Natural killer cell (primary cell): ENCODE results near the gene NID1. TPM values are rescaled to one million over a fixed set of nuclear protein-coding genes. Genes with fewer than 3 reads are reported as not detected.

Experiments
- ATAC-seq, 3 donors: fragments of 150-1000 bp in 2 of 3; fragments of 200-7000 bp in 1 of 3; cut with Tn5 transposase; 1 replicate in 1 of 3; 2 replicates in 2 of 3; pipeline ENCODE4 v1.10.0; 2021; ENCODE audit warnings: mild to moderate bottlenecking in 2 of 3, moderate library complexity in 2 of 3
- DNase-seq, 2 donors: peaks; one replicate each; pipeline versions ENCODE4 v3.0.0 to v3.0.0-alpha.2; 2013 to 2021; ENCODE audit warnings: mixed read lengths in 1 of 2
- H3K27ac ChIP-seq: one replicate; pipeline ENCODE4 v1.5.1; 2013; ENCODE audit warnings: mild to moderate bottlenecking, low read length
- H3K27me3 ChIP-seq: one replicate; pipeline ENCODE4 v1.6.1; 2013; ENCODE audit warnings: low read length; ENCODE audit not compliant: control insufficient read depth, insufficient read depth
- H3K36me3 ChIP-seq: one replicate; pipeline ENCODE4 v1.6.1; 2013; ENCODE audit warnings: low read length; ENCODE audit not compliant: control insufficient read depth, insufficient read depth
- H3K4me1 ChIP-seq: one replicate; pipeline ENCODE4 v1.6.1; 2013; ENCODE audit warnings: low read length; ENCODE audit not compliant: control insufficient read depth, insufficient read depth
- H3K4me3 ChIP-seq: one replicate; pipeline ENCODE4 v1.5.1; 2013; ENCODE audit warnings: low read length
- H3K9me3 ChIP-seq: one replicate; pipeline ENCODE4 v1.6.1; 2013; ENCODE audit warnings: low read length; ENCODE audit not compliant: control insufficient read depth, insufficient read depth
- H3K27ac Mint-ChIP-seq, 2 donors: one replicate each; pipeline ENCODE4 v1.8.0; 2022; ENCODE audit warnings: mild to moderate bottlenecking in 2 of 2, mixed read lengths in 2 of 2, moderate library complexity in 1 of 2
- H3K27me3 Mint-ChIP-seq, 2 donors: one replicate each; pipeline ENCODE4 v1.8.0; 2022; ENCODE audit warnings: low read depth in 2 of 2, mixed read lengths in 2 of 2
- H3K36me3 Mint-ChIP-seq: one replicate; pipeline ENCODE4 v1.8.0; 2022; ENCODE audit warnings: mixed read lengths
- H3K4me1 Mint-ChIP-seq, 2 donors: one replicate each; pipeline ENCODE4 v1.8.0; 2022; ENCODE audit warnings: mixed read lengths in 2 of 2
- H3K4me3 Mint-ChIP-seq: one replicate; pipeline ENCODE4 v1.8.0; 2022; ENCODE audit warnings: mild to moderate bottlenecking, moderate library complexity, mixed read lengths
- H3K9me3 Mint-ChIP-seq, 2 donors: one replicate each; pipeline ENCODE4 v1.8.0; 2022; ENCODE audit warnings: mixed read lengths in 2 of 2
- WGBS: methylation state at CpG from one replicate; pipeline ENCODE4 v1.1.7; 2013; ENCODE audit warnings: missing lambda C conversion rate; ENCODE audit not compliant: insufficient coverage; 5-methylcytosine and 5-hydroxymethylcytosine counted together
- intact Hi-C: fragments of 100-400 bp; cut with micrococcal nuclease; formaldehyde crosslinking; loops from one replicate; pipeline ENCODE4 v1.14.2; 2022
- total RNA-seq, 4 donors: library from RNA; stranded (reverse); fragments of 120-200 nt in 1 of 4; gene quantifications; one replicate each; pipeline versions ENCODE4 v1.2.3 to v1.2.4, GENCODE V29; 2013 to 2022
- TF ChIP-seq, protein P1 (sequence below): fragments of 200-600 bp; IDR thresholded peaks from one replicate; pipeline ENCODE4 v1.8.0; 2022; ENCODE audit warnings: antibody characterized with exemption

NID1 gene
- total RNA-seq, 3 donors from 2014 or later (not counting 1 experiment from before 2014, with no cell fraction given) = 0.32 to 0.92 (median 0.85) TPM

DNA sequence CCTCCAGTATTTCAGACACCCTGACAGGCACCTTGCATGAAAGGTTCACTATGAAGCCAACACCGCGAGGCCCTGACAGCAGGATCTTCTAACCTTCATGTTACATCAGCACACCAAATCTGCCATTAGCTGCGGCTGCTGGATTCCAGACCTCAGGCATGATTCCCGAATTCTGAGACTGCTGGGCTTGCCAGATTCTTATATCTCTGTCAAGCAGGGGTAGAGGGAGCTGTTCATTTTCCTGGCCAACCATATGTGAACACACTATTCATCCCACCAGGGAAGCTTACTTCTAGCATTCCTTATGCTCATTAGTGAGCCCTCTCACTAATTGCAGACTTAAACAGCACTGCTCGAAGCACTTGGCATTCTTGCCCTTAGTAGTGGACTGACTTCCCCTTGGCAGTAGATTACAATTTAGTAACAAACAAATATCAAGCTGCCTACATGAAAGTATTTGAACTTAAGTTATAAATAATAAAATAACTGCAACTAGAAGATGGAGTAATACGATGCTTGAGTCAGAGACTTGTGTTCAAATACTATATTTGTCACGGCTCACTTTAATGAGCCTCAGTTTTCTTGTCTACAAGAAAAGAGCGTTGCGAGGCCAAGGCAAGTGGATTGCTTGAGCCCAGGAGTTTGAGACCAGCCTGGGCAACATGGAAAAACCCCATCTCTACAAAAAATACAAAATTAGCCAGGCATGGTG, 43.3 kb downstream of the NID1 start:
- Histone ChIP-seq H3K27me3 (no peaks in the 10 kb centered on the region), H3K9me3 (no peaks in the 10 kb centered on the region), H3K4me3 (no peak overlapping the region), H3K27ac (no peak overlapping the region), H3K4me1 (no peaks in the 10 kb centered on the region), H3K36me3 (no peaks in the 10 kb centered on the region)
- Mint-ChIP-seq H3K27me3 (peaks cover 0 to 15% of the 10 kb centered on the region in 2 donors), H3K36me3 (no peaks in the 10 kb centered on the region), H3K4me3 (no peak overlapping the region), H3K4me1 (no peaks in the 10 kb centered on the region), H3K27ac (no peak overlapping the region), H3K9me3 (no peaks in the 10 kb centered on the region)
- TF ChIP-seq, protein P1, sequence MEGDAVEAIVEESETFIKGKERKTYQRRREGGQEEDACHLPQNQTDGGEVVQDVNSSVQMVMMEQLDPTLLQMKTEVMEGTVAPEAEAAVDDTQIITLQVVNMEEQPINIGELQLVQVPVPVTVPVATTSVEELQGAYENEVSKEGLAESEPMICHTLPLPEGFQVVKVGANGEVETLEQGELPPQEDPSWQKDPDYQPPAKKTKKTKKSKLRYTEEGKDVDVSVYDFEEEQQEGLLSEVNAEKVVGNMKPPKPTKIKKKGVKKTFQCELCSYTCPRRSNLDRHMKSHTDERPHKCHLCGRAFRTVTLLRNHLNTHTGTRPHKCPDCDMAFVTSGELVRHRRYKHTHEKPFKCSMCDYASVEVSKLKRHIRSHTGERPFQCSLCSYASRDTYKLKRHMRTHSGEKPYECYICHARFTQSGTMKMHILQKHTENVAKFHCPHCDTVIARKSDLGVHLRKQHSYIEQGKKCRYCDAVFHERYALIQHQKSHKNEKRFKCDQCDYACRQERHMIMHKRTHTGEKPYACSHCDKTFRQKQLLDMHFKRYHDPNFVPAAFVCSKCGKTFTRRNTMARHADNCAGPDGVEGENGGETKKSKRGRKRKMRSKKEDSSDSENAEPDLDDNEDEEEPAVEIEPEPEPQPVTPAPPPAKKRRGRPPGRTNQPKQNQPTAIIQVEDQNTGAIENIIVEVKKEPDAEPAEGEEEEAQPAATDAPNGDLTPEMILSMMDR = no peak
- WGBS = 96% methylated on average over 9 of the region's 9 CpGs
- intact Hi-C loops = no loop called here
- DNase-seq (no peak), ATAC-seq (no peak)

DNA sequence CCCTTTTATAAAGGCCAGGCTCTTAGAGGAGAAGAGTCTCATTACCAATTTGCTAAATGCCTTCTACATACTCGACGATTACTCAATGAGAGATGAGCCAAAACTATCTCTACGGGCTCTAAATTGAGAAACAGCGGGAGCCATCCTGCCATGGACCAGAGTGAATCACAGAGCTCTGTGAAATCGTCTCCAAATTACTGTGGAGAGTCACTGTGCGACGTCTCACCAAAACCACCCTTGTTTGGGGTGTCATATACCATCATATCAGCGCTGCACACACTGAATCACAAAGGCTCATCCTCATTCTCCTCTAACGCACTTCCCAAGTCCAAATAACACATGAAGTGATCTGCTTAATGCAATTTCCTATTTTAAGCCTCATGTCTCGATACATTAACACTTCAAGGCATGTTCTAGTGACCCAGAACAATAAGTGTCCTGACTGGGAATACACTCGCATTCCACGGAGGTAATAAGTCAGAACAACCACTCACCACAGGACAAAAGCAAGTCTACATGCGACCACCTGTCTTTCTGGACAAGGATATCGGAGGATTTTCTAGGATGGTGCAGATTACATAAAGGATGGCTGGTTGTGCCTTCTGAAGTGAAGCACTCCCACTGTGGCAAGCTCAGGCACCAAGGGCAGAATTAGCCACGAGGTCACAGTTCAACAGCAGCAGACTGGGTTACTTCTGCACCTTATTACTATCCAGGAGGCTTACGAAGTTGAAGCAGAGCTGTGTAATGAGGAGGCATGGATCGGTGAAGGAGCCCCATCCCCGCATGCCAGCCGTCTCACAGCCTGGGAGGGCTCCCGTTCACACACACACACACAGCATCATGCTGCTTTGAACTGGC, 44.3 kb downstream of the NID1 start:
- Histone ChIP-seq H3K27ac (no peak overlapping the region), H3K4me1 (no peaks in the 10 kb centered on the region), H3K36me3 (no peaks in the 10 kb centered on the region), H3K27me3 (no peaks in the 10 kb centered on the region), H3K9me3 (no peaks in the 10 kb centered on the region), H3K4me3 (no peak overlapping the region)
- WGBS = 88% methylated on average over 20 of the region's 20 CpGs
- H3K27ac Mint-ChIP-seq = no peak overlapping the region
- H3K27me3 Mint-ChIP-seq = peaks cover 0 to 15% of the 10 kb centered on the region in 2 donors
- H3K4me1 Mint-ChIP-seq = no peaks in the 10 kb centered on the region
- no peaks in the 10 kb centered on the region for H3K36me3 Mint-ChIP-seq
- H3K4me3 Mint-ChIP-seq = no peak overlapping the region
- DNase-seq (no peak), ATAC-seq (no peak)
- no peaks in the 10 kb centered on the region for H3K9me3 Mint-ChIP-seq
- TF ChIP-seq, protein P1 = no peak
- intact Hi-C loops = no loop called here

DNA sequence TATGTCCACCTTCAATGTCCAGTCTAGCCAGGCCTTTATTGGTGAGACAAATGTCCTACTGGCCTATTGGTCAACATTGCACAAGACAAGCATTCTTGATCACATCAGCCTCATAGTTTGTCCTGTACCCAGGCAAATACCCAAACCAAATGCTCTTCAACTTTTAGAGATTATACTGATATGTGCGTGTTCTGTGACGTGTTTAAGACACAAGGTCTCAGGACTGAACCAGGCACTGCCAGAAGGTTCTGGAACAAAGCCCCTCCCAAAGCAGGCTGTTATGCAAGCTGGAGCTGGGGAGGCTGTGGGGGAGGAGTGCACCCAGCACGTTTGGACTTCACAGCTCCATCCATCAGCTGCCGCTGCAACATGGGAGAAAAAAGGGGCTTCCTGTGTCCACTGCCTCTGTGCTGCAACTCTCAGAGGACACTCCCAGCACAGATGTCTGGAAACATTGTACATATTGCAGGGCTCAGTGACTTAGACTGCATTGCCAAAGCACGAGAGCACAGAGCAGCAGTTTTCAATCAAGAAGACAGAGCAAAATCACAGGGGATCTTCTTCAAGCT, 45.9 kb downstream of the NID1 start:
- Mint-ChIP-seq H3K4me1 (no peaks in the 10 kb centered on the region), H3K27ac (no peak overlapping the region), H3K27me3 (peaks cover 0 to 15% of the 10 kb centered on the region in 2 donors), H3K36me3 (no peaks in the 10 kb centered on the region), H3K4me3 (no peak overlapping the region), H3K9me3 (no peaks in the 10 kb centered on the region)
- Histone ChIP-seq H3K27me3 (no peaks in the 10 kb centered on the region), H3K27ac (no peak overlapping the region), H3K4me3 (no peak overlapping the region), H3K9me3 (no peaks in the 10 kb centered on the region), H3K4me1 (no peaks in the 10 kb centered on the region), H3K36me3 (no peaks in the 10 kb centered on the region)
- TF ChIP-seq, protein P1 = no peak
- 80% methylated on average over 5 of the region's 5 CpGs for WGBS
- intact Hi-C loops = no loop called here
- DNase-seq (no peak), ATAC-seq (no peak)
